PC-3 (cell line): Measurements from ENCODE around the gene MALAT1. TPM values are rescaled to one million over a fixed set of nuclear protein-coding genes. Genes with fewer than 3 reads are reported as not detected.

ENCODE experiments used
- ATAC-seq: fragments of 200-7000 bp; cut with Tn5 transposase; 2 replicates; pipeline ENCODE4 v1.9.1; 2020; ENCODE audit warnings: mild to moderate bottlenecking, moderate library complexity
- BruUV-seq: library from RNA; stranded (reverse); fragments of 400-500 nt; replicated peaks from 2 replicates; lab custom pipeline; 2021; lab: Mats Ljungman, UMichigan
- CTCF ChIA-PET: fragments of 300-600 bp; sonication (Branson Sonifier 250); formaldehyde crosslinking; loops from one replicate; lab custom pipeline; 2022; ENCODE audit warnings: antibody characterized with exemption; lab: Charles Lee
- POLR2A ChIA-PET: fragments of 300-600 bp; sonication (Branson Sonifier 250); formaldehyde crosslinking; loops from one replicate; lab custom pipeline; 2022; ENCODE audit warnings: antibody characterized with exemption; ENCODE audit not compliant: unreplicated experiment; lab: Charles Lee
- DNase-seq: peaks from one replicate; pipeline ENCODE4 v3.0.0-alpha.2; 2015
- H2AFZ ChIP-seq: fragments of 300-600 bp; sonication (generic); 2 replicates; pipeline ENCODE4 v1.6.0; 2016; ENCODE audit warnings: antibody characterized with exemption, low read length
- H3F3A ChIP-seq: fragments of 300-600 bp; sonication (generic); one replicate; pipeline ENCODE4 v1.6.0; 2017; ENCODE audit warnings: antibody characterized with exemption, low read length, control low read depth, mild to moderate bottlenecking; ENCODE audit not compliant: unreplicated experiment
- H3K27ac ChIP-seq: fragments of 300-600 bp; sonication (generic); 2 replicates; pipeline ENCODE4 v1.5.1; 2016; ENCODE audit warnings: mild to moderate bottlenecking, low read length
- H3K27me3 ChIP-seq: fragments of 300-600 bp; sonication (generic); 2 replicates; pipeline ENCODE4 v1.6.1; 2016; ENCODE audit warnings: low read length, mixed read lengths
- H3K36me3 ChIP-seq: fragments of 300-600 bp; sonication (generic); 2 replicates; pipeline ENCODE4 v1.6.1; 2016; ENCODE audit warnings: low read depth, mixed run types, low read length, mixed read lengths
- H3K4me1 ChIP-seq: fragments of 300-600 bp; sonication (generic); 2 replicates; pipeline ENCODE4 v1.5.1; 2016; ENCODE audit warnings: low read length; ENCODE audit not compliant: insufficient read depth
- H3K4me2 ChIP-seq: fragments of 300-600 bp; sonication (generic); 2 replicates; pipeline ENCODE4 v1.6.0; 2016; ENCODE audit warnings: low read length
- H3K4me3 ChIP-seq: fragments of 300-600 bp; sonication (generic); 2 replicates; pipeline ENCODE4 v1.5.1; 2016; ENCODE audit warnings: mild to moderate bottlenecking, low read length, mixed read lengths
- H3K79me2 ChIP-seq: fragments of 300-600 bp; sonication (generic); 2 replicates; pipeline ENCODE4 v1.6.1; 2017; ENCODE audit warnings: low read length, mixed read lengths
- H3K9ac ChIP-seq: fragments of 300-600 bp; sonication (generic); 2 replicates; pipeline ENCODE4 v1.6.0; 2016; ENCODE audit warnings: mild to moderate bottlenecking, low read length
- H3K9me2 ChIP-seq: fragments of 300-600 bp; sonication (generic); replicated peaks from 2 replicates; pipeline ENCODE4 v1.6.1; 2016; ENCODE audit warnings: mixed run types, low read length, mixed read lengths
- H3K9me3 ChIP-seq: fragments of 300-600 bp; sonication (generic); 2 replicates; pipeline ENCODE4 v1.6.1; 2016; ENCODE audit warnings: low read length, mixed read lengths
- H4K20me1 ChIP-seq: fragments of 300-600 bp; sonication (generic); 2 replicates; pipeline ENCODE4 v1.6.1; 2016; ENCODE audit warnings: low read length, mixed read lengths
- CTCF ChIP-seq: fragments of 300-600 bp; sonication (generic); conservative IDR thresholded peaks from 2 replicates; pipeline ENCODE4 v1.5.1; 2017; ENCODE audit warnings: antibody characterized with exemption, low read depth, mild to moderate bottlenecking, low read length
- EZH2 ChIP-seq: fragments of 300-600 bp; sonication (generic); IDR thresholded peaks from one replicate; pipeline ENCODE4 v1.6.1; 2017; ENCODE audit warnings: antibody characterized with exemption, mild to moderate bottlenecking, low read length; ENCODE audit not compliant: unreplicated experiment
- EZH2phosphoT487 ChIP-seq: fragments of 300-600 bp; sonication (generic); IDR thresholded peaks from 2 replicates; pipeline ENCODE4 v1.6.1; 2018; ENCODE audit warnings: mild to moderate bottlenecking, antibody characterized with exemption, low read length, borderline replicate concordance
- intact Hi-C: fragments of 100-400 bp; cut with micrococcal nuclease; formaldehyde crosslinking; loops from 2 replicates; pipeline ENCODE4 v1.9.0; 2023
- total RNA-seq: library from RNA; depleted of rRNA; stranded (reverse); fragments of >200 nt; gene quantifications from 2 replicates; pipeline ENCODE4 v1.2.3, GENCODE V29; 2014

MALAT1 gene
- total RNA-seq, 1 experiment from 2014 or later = 1,345 TPM

- CTCF ChIA-PET = no interaction called here
- Histone ChIP-seq H3K36me3 (no peaks in the 10 kb centered on the region), H3F3A (no peaks in the 10 kb centered on the region), H3K9ac (no peak overlapping the region), H4K20me1 (no peaks in the 10 kb centered on the region), H3K27ac (no peak overlapping the region), H3K4me2 (no peak overlapping the region), H3K9me2 (no peaks in the 10 kb centered on the region), H3K4me3 (no peak overlapping the region), H3K27me3 (no peaks in the 10 kb centered on the region), H3K4me1 (peaks cover 28% of the 10 kb centered on the region), H2AFZ (no peak overlapping the region), H3K79me2 (no peaks in the 10 kb centered on the region), H3K9me3 (no peaks in the 10 kb centered on the region)
- intact Hi-C loops = no loop called here
- no peak for TF ChIP-seq CTCF
- no peak for TF ChIP-seq EZH2phosphoT487
- no peak for TF ChIP-seq EZH2
- DNase-seq (no peak), ATAC-seq (no peak)
- BruUV-seq = no TSS peak
- POLR2A ChIA-PET = interaction anchor here (0.6 to 1.3 kb wide), 2 partner anchors 8 to 15 kb away, joined by 3 read pairs; no protein-coding TSS in a partner anchor
Measured at GRCh38 chr11:65485920-65486219, 13.0 kb upstream of the MALAT1 start.

- CTCF ChIA-PET = interaction anchor here (0.7 kb wide), 1 partner anchor 211 kb away, joined by 5 read pairs; no protein-coding TSS in a partner anchor
- H3K27me3 ChIP-seq = no peaks in the 10 kb centered on the region
- BruUV-seq = TSS peak; percentile 14
- H4K20me1 ChIP-seq = no peaks in the 10 kb centered on the region
- H2AFZ ChIP-seq = no peak overlapping the region
- ATAC-seq (no peak), DNase-seq (no peak)
- H3F3A ChIP-seq = no peaks in the 10 kb centered on the region
- H3K4me1 ChIP-seq = peaks cover 32% of the 10 kb centered on the region
- H3K9me2 ChIP-seq = no peaks in the 10 kb centered on the region
- TF ChIP-seq CTCF (no peak), EZH2 (no peak), EZH2phosphoT487 (no peak)
- no peaks in the 10 kb centered on the region for H3K9me3 ChIP-seq
- H3K27ac ChIP-seq = no peak overlapping the region
- POLR2A ChIA-PET = interaction anchor here (0.6 to 2.6 kb wide), 2 partner anchors 9 to 12 kb away, joined by 4 to 21 read pairs; partner anchors contain the start of gene MALAT1
- no peaks in the 10 kb centered on the region for H3K79me2 ChIP-seq
- no peak overlapping the region for H3K4me2 ChIP-seq
- no peak overlapping the region for H3K9ac ChIP-seq
- no peaks in the 10 kb centered on the region for H3K36me3 ChIP-seq
- intact Hi-C loops = no loop called here
- H3K4me3 ChIP-seq = no peak overlapping the region
Measured at GRCh38 chr11:65486570-65487466, 12.0 kb upstream of the MALAT1 start.
